Measurements from ENCODE around the gene TMPRSS5. TPM values are rescaled to one million over a fixed set of nuclear protein-coding genes. Genes with fewer than 3 reads are reported as not detected.

Gene TMPRSS5
- total and polyA plus RNA-seq, 10 of the 15 experiments (the other 5 are each of a cell fraction or from before 2014, with no cell fraction given): 0.05 to 0.85 (median 0.34) TPM; not detected in 2

DNA sequence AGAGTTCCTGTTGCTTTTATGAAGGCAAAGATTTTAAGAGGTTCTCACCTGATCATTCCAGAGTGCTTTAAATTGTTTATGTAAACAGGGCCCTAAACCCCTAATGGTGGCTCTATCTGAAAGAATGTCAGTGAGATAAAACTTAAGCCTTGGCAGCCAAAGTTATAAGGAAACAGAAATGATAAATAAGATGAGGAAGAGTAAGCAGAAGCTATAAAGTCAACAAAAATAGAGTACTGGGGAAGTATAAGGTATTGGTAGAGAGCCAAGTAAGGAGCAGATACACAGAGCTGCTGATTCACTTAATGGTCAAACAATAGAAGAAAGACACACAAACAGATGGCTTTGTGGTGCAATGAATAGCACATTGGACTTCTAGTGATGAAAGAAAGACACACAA is 37.9 kb downstream of the TMPRSS5 start:
- CTCF ChIA-PET: no interaction called here
- no peaks in the 10 kb centered on the region for H4K20me1 ChIP-seq (ENCODE audit: control insufficient read depth, insufficient read depth)
- POLR2A ChIA-PET: no interaction called here
- intact Hi-C loops (cut with micrococcal nuclease; ENCODE audit: unreplicated experiment) (no loop called here), in situ Hi-C loops (cut with MboI) (no loop called here)
- H3K4me2 ChIP-seq (ENCODE audit: control insufficient read depth, insufficient read depth): no peak overlapping the region
- H3K79me2 ChIP-seq (ENCODE audit: control insufficient read depth, insufficient read depth, low read length): no peaks in the 10 kb centered on the region
- BruUV-seq (replicated peaks): no TSS peak
- SMC1A ChIA-PET (ENCODE audit: uncharacterized antibody, unreplicated experiment): no interaction called here
- H3K36me3 ChIP-seq (ENCODE audit: control insufficient read depth in 2 of 2, insufficient read depth in 2 of 2, low read length in 1 of 2): no peaks in the 10 kb centered on the region
- RAD21 ChIA-PET (ENCODE audit: unreplicated experiment): no interaction called here
- TF ChIP-seq PML (IDR thresholded peaks at IDR 0.05; ENCODE audit: low read length): no peak
- no peak for TF ChIP-seq EGR1 (IDR thresholded peaks at IDR 0.05; ENCODE audit: borderline replicate concordance in 1 of 2, low read depth in 2 of 2, low read length in 2 of 2)
- TF ChIP-seq ZNF622 (IDR thresholded peaks at IDR 0.05): no peak
- TF ChIP-seq MTA2 (IDR thresholded peaks at IDR 0.05; ENCODE audit: low read depth): no peak
- no peak for TF ChIP-seq EP300 (IDR thresholded peaks at IDR 0.05; ENCODE audit: borderline replicate concordance in 1 of 2, control insufficient read depth in 1 of 2, low read depth in 2 of 2, low read length in 2 of 2)
- TF ChIP-seq ZNF274 (IDR thresholded peaks at IDR 0.05; ENCODE audit: insufficient read depth, insufficient read length): no peak
- no peak overlapping the region for H3K4me3 ChIP-seq
- H3K9ac ChIP-seq (ENCODE audit: control insufficient read depth, insufficient read depth, low read length): no peak overlapping the region
- no peaks in the 10 kb centered on the region for H3K4me1 ChIP-seq (ENCODE audit: control insufficient read depth, insufficient read depth, low read length)
- H2AFZ ChIP-seq (ENCODE audit: control insufficient read depth, low read depth, low read length): no peak overlapping the region
- H3K27ac ChIP-seq (ENCODE audit: control insufficient read depth, insufficient read depth): no peak overlapping the region
- no peaks in the 10 kb centered on the region for H3K27me3 ChIP-seq (replicated peaks in 1 of 2; ENCODE audit: control insufficient read depth in 2 of 2, insufficient read depth in 2 of 2, low read length in 1 of 2)
- FAIRE-seq: no peak
- DNase-seq (ENCODE audit: low read depth, low spot score): no peak
- H3K9me3 ChIP-seq (replicated peaks; ENCODE audit: control insufficient read depth, insufficient read depth, low read length): no peaks in the 10 kb centered on the region; the same call in 2 of the 3 replicates
- no peak for ATAC-seq

DNA sequence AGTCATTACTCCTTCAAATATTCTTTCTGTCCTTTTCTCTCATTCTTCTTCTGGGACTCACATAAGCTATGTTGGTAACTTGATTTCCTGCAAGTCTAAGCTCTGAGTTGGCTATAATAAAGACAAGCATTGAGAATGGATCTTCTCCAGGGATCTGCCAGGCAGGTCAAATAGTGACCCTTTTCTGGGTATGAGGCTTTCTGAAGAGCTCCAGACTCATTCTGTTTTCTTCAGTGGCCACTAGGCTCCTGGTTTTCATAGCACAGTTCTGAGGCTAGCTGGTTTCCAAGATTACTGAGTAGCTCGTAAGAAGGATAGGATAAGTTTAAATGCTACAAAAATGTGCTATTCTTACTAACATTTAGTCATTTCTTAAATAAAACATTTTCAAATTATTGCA is 38.3 kb downstream of the TMPRSS5 start:
- Histone ChIP-seq H2AFZ (ENCODE audit: control insufficient read depth, low read depth, low read length) (no peak overlapping the region), H3K4me2 (ENCODE audit: control insufficient read depth, insufficient read depth) (no peak overlapping the region), H3K79me2 (ENCODE audit: control insufficient read depth, insufficient read depth, low read length) (no peaks in the 10 kb centered on the region), H3K9ac (ENCODE audit: control insufficient read depth, insufficient read depth, low read length) (no peak overlapping the region), H3K9me3 (replicated peaks; ENCODE audit: control insufficient read depth, insufficient read depth, low read length) (no peaks in the 10 kb centered on the region; the same call in 2 of the 3 replicates), H3K4me3 (no peak overlapping the region), H3K36me3 (ENCODE audit: control insufficient read depth in 2 of 2, insufficient read depth in 2 of 2, low read length in 1 of 2) (no peaks in the 10 kb centered on the region), H3K27ac (ENCODE audit: control insufficient read depth, insufficient read depth) (no peak overlapping the region), H3K4me1 (ENCODE audit: control insufficient read depth, insufficient read depth, low read length) (no peaks in the 10 kb centered on the region), H4K20me1 (ENCODE audit: control insufficient read depth, insufficient read depth) (no peaks in the 10 kb centered on the region), H3K27me3 (replicated peaks in 1 of 2; ENCODE audit: control insufficient read depth in 2 of 2, insufficient read depth in 2 of 2, low read length in 1 of 2) (no peaks in the 10 kb centered on the region)
- DNase-seq (ENCODE audit: low read depth, low spot score): no peak
- POLR2A ChIA-PET: no interaction called here
- RAD21 ChIA-PET (ENCODE audit: unreplicated experiment): no interaction called here
- no peak for FAIRE-seq
- SMC1A ChIA-PET (ENCODE audit: uncharacterized antibody, unreplicated experiment): no interaction called here
- WGBS (ENCODE audit: insufficient coverage, insufficient replicate concordance, low lambda C conversion rate, missing lambda C conversion rate): 0% methylated on average over 1 of the region's 1 CpG
- in situ Hi-C loops (cut with MboI): no loop called here
- ATAC-seq: no peak
- BruUV-seq (replicated peaks): no TSS peak
- CTCF ChIA-PET: no interaction called here
- intact Hi-C loops (cut with micrococcal nuclease; ENCODE audit: unreplicated experiment): no loop called here
- TF ChIP-seq EP300 (IDR thresholded peaks at IDR 0.05; ENCODE audit: borderline replicate concordance in 1 of 2, control insufficient read depth in 1 of 2, low read depth in 2 of 2, low read length in 2 of 2): no peak
- no peak for TF ChIP-seq GATAD2B (conservative IDR thresholded peaks at IDR 0.05; ENCODE audit: low read depth)
- no peak for TF ChIP-seq TCF3 (IDR thresholded peaks at IDR 0.05; ENCODE audit: borderline replicate concordance, insufficient read depth, low read depth, low read length)
- no peak for TF ChIP-seq MTA2 (IDR thresholded peaks at IDR 0.05; ENCODE audit: low read depth)

Data from GM12878 (cell line).